Adrenal gland (tissue), 12 donors: ENCODE measurements around the gene MARK2. TPM values are rescaled to one million over a fixed set of nuclear protein-coding genes. Genes with fewer than 3 reads are reported as not detected.
A peak's percentile ranks its signal among the peaks of the same experiment; 100 is the strongest.

ENCODE experiments used
- DNase-seq, 7 donors: peaks; one replicate each; pipeline ENCODE4 v3.0.0-alpha.2; 2019 to 2020
- H3K27ac ChIP-seq, 5 donors: fragments of 200-600 bp; sonication (generic) in 4 of 5; 1 replicate in 3 of 5; 2 replicates in 2 of 5; pipeline versions ENCODE4 v1.5.1 to v1.8.0; 2016 to 2020; ENCODE audit warnings: mild to moderate bottlenecking in 1 of 5
- H3K27me3 ChIP-seq: fragments of 200-600 bp; 2 replicates; pipeline ENCODE4 v1.8.0; 2021
- H3K36me3 ChIP-seq, 2 donors: fragments of 200-600 bp; replicated peaks in 1 of 2; 1 replicate in 1 of 2; 2 replicates in 1 of 2; pipeline versions ENCODE4 v1.5.1 to v1.8.0; 2018 to 2022
- H3K4me1 ChIP-seq, 2 donors: fragments of 200-600 bp; replicated peaks in 1 of 2; 1 replicate in 1 of 2; 2 replicates in 1 of 2; pipeline versions ENCODE4 v1.5.1 to v1.8.0; 2018 to 2021
- H3K4me3 ChIP-seq, 4 donors: fragments of 200-600 bp; sonication (generic) in 3 of 4; one replicate each; pipeline ENCODE4 v1.5.1; 2016 to 2018
- H3K9me3 ChIP-seq, 3 donors: fragments of 200-600 bp; sonication (generic) in 1 of 3; replicated peaks in 1 of 3; 1 replicate in 2 of 3; 2 replicates in 1 of 3; pipeline versions ENCODE4 v1.5.1 to v1.8.0; 2016 to 2021
- POLR2A ChIP-seq, 2 donors: fragments of 450-650 bp; IDR thresholded peaks; one replicate each; pipeline ENCODE4 v1.6.1; 2017; ENCODE audit warnings: antibody characterized with exemption in 2 of 2, mild to moderate bottlenecking in 2 of 2, moderate library complexity in 1 of 2
- WGBS, 4 donors: extraction: QIAGEN DNeasy Blood & Tissue Kit in 2 of 4; methylation state at CpG; one replicate each; pipeline versions ENCODE4 v1.1.5 to v1.1.7; 2013 to 2017; 5-methylcytosine and 5-hydroxymethylcytosine counted together
- intact Hi-C, 2 donors: fragments of 100-400 bp; cut with DNase I; formaldehyde crosslinking; loops; one replicate each; pipeline versions ENCODE4 v1.14.1 to v1.15.0; 2022 to 2023
- polyA plus RNA-seq, 3 donors: library from polyadenylated mRNA; stranded (reverse); fragments of 200-250 nt in 2 of 3; fragments of 350-450 nt in 1 of 3; fragmentation: Illumina TruSeq in 1 of 3; extraction: RNeasy Lipid Tissue Mini Kit (QIAGEN cat#74804) in 1 of 3; gene quantifications; one replicate each; pipeline ENCODE4 v1.2.3, GENCODE V29; 2013 to 2014
- total RNA-seq, 9 donors: library from RNA; depleted of rRNA in 4 of 9; stranded (reverse); fragments of >200 nt in 4 of 9; fragments of 120-200 nt in 1 of 9; fragmentation: NEBNext Ultra II Directional in 1 of 9; extraction: Animal tissue kit (Norgen Biotek cat#: 25700) in 1 of 9; gene quantifications; one replicate each; pipeline versions ENCODE4 v1.1.0 to v1.2.4, GENCODE V29; 2013 to 2023
- TF ChIP-seq, protein P1 (sequence below), 6 experiments: fragments of 450-650 bp in 4 of 6; fragments of 200-600 bp in 2 of 6; sonication (generic) in 1 of 6; IDR thresholded peaks; 1 replicate in 5 of 6; 2 replicates in 1 of 6; pipeline versions ENCODE4 v1.5.1 to v1.8.0; 2016 to 2021; ENCODE audit warnings: antibody characterized with exemption in 6 of 6, mild to moderate bottlenecking in 2 of 6, moderate library complexity in 1 of 6
- donor health status: healthy with polysubstance abuse.
- donor health status: Bipolar disorder and iron deficiency.
- donor health status: DM: yes; HTN: yes; CAD: no.
- donor health status: DM: no; HTN: no; CAD: no.
- donor health status: DM: no; HTN: no; CAD: no.
- donor health status: DM: yes; HTN: yes; CAD: no.

Gene MARK2
- total and polyA plus RNA-seq, 12 donors, result 7.3 to 39.7 (median 31.6) TPM

DNA sequence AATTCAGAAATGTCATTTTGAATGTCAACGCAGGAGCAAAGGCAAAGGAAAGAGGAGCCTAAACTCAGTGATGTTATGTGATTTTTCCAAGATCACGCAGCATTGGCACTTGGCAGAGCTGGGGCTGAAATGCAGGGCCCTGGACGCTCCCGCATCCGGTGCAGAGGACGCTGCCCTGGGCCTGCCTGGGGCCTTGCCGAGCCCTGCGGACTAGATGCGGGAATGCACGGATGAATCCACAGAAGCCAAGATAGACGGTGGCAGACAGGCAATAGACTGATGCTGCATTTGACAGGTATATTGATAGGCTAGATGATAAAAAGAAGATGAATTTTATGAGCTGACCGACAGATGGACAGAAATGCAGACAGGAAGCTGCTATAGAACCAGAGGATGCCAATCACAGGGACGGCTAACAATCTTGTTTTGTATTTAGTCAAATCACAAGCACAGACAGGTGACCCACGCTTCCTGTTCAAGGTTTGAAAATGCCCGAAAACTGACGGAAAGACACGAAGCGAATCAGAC is 696 bp upstream of the MARK2 start:
- peaks cover 39 to 43% of the 10 kb centered on the region in 2 donors for H3K4me1 ChIP-seq
- no peaks in the 10 kb centered on the region for H3K27me3 ChIP-seq
- DNase-seq, result peak in 6 of 7 donors; percentile 32 to 62 (median 47)
- TF ChIP-seq, protein P1, sequence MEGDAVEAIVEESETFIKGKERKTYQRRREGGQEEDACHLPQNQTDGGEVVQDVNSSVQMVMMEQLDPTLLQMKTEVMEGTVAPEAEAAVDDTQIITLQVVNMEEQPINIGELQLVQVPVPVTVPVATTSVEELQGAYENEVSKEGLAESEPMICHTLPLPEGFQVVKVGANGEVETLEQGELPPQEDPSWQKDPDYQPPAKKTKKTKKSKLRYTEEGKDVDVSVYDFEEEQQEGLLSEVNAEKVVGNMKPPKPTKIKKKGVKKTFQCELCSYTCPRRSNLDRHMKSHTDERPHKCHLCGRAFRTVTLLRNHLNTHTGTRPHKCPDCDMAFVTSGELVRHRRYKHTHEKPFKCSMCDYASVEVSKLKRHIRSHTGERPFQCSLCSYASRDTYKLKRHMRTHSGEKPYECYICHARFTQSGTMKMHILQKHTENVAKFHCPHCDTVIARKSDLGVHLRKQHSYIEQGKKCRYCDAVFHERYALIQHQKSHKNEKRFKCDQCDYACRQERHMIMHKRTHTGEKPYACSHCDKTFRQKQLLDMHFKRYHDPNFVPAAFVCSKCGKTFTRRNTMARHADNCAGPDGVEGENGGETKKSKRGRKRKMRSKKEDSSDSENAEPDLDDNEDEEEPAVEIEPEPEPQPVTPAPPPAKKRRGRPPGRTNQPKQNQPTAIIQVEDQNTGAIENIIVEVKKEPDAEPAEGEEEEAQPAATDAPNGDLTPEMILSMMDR (IDR thresholded peaks at IDR 0.05), result no peak
- no peak for TF ChIP-seq POLR2A (IDR thresholded peaks at IDR 0.05)
- H3K27ac ChIP-seq, result peak overlapping the region; percentile 59 to 93 (median 75)
- intact Hi-C loops, result loop anchor here in 1 of 2 donors (10.0 kb wide), 1 partner anchor 307 kb away; no protein-coding TSS in a partner anchor
- H3K9me3 ChIP-seq, result no peaks in the 10 kb centered on the region
- H3K36me3 ChIP-seq, result no peaks in the 10 kb centered on the region
- 8 to 19% (median 15%) methylated on average over 18 of the region's 18 CpGs for WGBS, 4 donors
- H3K4me3 ChIP-seq, result peak overlapping the region in 1 of 4 donors; percentile 98

DNA sequence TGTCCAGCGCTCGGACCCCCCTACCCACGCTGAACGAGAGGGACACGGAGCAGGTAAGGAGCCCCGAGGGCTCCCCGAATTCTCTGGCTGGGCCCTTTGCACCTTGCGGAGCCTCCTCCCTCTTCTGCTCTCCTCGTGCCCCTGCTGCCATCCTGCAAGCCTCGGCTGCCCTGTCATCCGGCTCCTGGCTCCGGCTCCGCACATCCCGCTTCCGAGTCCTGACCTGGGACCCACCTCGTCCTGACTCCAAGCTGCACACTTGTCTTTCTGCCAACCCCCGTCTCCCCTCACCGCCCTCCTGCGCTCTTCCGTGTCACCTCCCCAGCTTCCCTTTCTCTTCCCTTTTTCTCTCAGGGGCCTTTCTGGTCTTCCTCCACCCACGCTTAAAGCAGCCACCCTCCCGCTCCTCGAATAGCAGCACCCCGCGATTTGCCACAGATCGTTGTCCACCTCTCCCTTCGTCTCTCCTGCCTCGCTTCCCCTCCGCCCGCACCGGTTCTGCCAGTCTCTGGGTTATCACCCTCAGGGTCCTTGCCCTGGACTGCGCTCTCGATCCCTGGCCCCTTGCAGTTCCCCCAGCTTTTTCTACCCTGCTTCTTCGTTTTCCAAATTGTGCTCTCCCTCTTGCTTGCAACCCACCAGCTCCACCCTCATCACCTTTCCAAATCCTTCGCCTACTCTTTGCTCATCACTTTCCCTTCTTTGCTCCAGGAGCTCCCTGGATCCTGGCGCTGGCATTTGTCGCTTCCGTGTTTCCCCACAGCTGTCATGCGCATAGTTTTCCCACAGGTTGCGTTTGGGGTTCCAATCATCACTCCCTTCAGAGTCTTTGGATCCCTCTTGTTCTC is 822 bp downstream of the MARK2 start:
- 0 to 1% (median 0%) methylated on average over 33 to 40 of the region's 40 CpGs for WGBS, 4 donors
- Histone ChIP-seq H3K4me1 (peaks cover 40 to 59% of the 10 kb centered on the region in 2 donors), H3K27ac (peak overlapping the region in 4 of 5 donors; percentile 62 to 93 (median 76)), H3K36me3 (no peaks in the 10 kb centered on the region), H3K9me3 (no peaks in the 10 kb centered on the region), H3K27me3 (no peaks in the 10 kb centered on the region), H3K4me3 (peak overlapping the region; percentile 45 to 98 (median 63))
- TF ChIP-seq POLR2A (IDR thresholded peaks at IDR 0.05), result no peak
- TF ChIP-seq, protein P1 (IDR thresholded peaks at IDR 0.05), result no peak
- DNase-seq, result peak; percentile 42 to 64 (median 53)
- intact Hi-C loops, result loop anchor here in 1 of 2 donors (5.0 to 10.0 kb wide), 2 partner anchors 38 to 305 kb away; no protein-coding TSS in a partner anchor

DNA sequence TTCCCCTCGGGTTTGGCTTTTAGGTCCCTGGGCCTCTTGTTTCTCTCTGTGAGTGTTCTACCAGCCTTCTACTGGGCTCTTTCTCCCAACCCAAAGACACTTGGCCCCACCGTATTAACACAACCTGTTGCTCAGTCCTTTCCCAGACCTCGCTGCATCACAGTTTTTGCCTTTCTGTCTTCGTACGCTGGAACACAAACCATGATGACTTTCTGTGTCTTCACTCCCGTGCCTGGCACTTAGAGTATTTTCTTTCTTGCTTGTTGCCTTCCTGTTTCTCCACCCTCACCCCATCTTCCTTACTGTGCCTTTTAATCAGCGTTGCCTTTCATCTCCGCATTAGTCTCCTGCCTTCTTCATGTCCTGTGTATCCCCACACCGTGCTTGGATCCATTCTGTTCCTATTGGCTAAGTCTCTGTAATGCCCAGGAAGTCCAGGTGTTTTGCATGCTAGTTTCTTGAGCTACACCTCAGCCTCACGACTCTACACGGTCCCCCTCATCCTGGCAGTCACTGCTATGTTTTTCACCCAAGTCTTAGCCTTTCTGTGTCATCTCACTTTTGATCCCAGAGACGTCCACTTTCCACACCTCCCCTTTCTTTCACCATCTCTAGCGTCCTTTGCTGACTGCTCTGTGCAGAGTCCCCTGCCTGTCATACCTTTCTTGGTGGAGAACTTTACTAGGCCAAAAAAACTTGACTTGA is 1.6 kb downstream of the MARK2 start:
- 3 to 5% (median 4%) methylated on average over 13 of the region's 13 CpGs for WGBS, 4 donors
- Histone ChIP-seq H3K27me3 (no peaks in the 10 kb centered on the region), H3K4me3 (peak overlapping the region in 2 of 4 donors; percentile 79 to 98), H3K27ac (peak overlapping the region in 3 of 5 donors; percentile 2 to 83 (median 69)), H3K36me3 (no peaks in the 10 kb centered on the region), H3K9me3 (no peaks in the 10 kb centered on the region), H3K4me1 (peaks cover 45 to 66% of the 10 kb centered on the region in 2 donors)
- DNase-seq, result no peak
- intact Hi-C loops, result loop anchor here in 1 of 2 donors (5.0 kb wide), 1 partner anchor 37 kb away; no protein-coding TSS in a partner anchor
- TF ChIP-seq POLR2A (IDR thresholded peaks at IDR 0.05), result no peak
- TF ChIP-seq, protein P1 (IDR thresholded peaks at IDR 0.05), result no peak

DNA sequence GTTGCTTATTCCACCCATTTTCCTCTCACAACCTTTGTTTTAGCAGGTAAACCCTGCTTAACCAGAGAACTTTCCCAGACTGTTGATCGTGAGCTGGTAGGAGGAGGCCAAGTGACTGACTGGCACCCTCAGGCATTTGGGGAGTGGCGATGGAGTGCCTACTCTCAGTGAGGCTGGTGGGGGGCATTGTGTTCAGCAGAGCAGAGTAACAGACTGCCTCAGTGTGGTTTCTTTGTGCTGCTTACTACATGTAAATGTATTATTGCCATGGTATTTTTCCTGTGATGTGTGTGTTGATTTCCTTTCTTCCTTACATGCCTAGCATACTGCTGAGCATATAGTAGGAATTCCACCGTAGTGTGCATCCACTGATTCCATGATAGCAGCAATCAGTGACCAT is 2.6 kb downstream of the MARK2 start:
- Histone ChIP-seq H3K27ac (peak overlapping the region in 3 of 5 donors; percentile 18 to 83 (median 19)), H3K36me3 (no peaks in the 10 kb centered on the region), H3K9me3 (no peaks in the 10 kb centered on the region), H3K4me3 (peak overlapping the region in 1 of 4 donors; percentile 98), H3K4me1 (peaks cover 49 to 77% of the 10 kb centered on the region in 2 donors), H3K27me3 (no peaks in the 10 kb centered on the region)
- TF ChIP-seq, protein P1 (IDR thresholded peaks at IDR 0.05), result no peak
- no peak for TF ChIP-seq POLR2A (IDR thresholded peaks at IDR 0.05)
- 44 to 80% (median 49%) methylated on average over 1 to 3 of the region's 3 CpGs for WGBS, 4 donors
- intact Hi-C loops, result loop anchor here in 1 of 2 donors (5.0 kb wide), 1 partner anchor 36 kb away; no protein-coding TSS in a partner anchor
- no peak for DNase-seq
